Ammon's horn (tissue), 1 donor: ENCODE results near the gene VSIG10L2.

Experiments used
- DNase-seq: peaks from one replicate; pipeline ENCODE4 v3.0.0-alpha.2; 2016; ENCODE audit warnings: low spot score

Gene VSIG10L2

DNA sequence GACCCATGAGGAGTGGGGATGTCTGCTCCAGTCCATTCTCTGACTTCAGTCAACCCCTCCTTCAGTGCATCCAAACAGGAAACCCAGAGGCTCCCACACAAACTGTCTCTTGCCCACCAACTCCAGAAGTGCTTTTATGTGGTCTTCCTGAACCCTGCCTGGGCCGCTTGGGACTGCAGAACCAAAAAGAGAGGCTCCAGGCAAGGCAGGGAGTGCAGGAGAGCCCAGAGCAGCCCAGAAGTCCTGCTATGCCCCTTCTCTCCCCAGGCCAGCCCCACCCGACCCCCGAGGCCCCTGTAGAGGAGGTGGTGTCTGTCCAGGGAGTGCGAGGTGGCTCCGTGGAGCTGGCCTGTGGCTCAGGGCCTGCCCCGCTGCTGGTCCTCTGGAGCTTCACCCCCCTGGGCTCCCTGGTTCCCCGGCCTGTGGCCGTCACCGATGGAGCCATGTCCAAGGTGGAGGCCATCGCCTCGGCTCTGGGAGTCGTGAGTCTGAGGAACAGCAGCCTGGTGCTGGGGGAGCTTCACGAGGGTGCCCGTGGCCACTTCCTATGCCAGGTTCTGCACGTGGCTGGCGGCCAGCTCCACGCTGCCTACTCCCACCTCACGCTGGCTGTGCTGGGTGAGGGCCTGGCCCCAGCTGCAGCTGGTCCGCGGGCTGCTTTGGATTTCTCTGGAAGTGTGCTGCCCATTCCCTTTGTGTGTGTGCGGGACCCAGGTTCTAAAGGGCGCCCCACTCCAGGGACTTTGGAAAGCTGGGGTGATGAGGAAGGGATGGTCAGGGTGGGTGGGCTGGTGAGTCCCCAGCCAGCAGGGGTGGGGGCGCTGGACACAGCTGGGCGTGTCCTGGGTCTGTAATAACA, 1.8 kb downstream of the VSIG10L2 start:
- no peak for DNase-seq

- DNase-seq: no peak
These were observed 2.6 kb downstream of the VSIG10L2 start for GRCh38 chr11:125948278-125949051.

- DNase-seq: no peak
These were observed 3.7 kb downstream of the VSIG10L2 start for GRCh38 chr11:125949271-125950177.

GRCh38 chr11:125950178-125950490, 4.3 kb downstream of the VSIG10L2 start:
- no peak for DNase-seq

DNA sequence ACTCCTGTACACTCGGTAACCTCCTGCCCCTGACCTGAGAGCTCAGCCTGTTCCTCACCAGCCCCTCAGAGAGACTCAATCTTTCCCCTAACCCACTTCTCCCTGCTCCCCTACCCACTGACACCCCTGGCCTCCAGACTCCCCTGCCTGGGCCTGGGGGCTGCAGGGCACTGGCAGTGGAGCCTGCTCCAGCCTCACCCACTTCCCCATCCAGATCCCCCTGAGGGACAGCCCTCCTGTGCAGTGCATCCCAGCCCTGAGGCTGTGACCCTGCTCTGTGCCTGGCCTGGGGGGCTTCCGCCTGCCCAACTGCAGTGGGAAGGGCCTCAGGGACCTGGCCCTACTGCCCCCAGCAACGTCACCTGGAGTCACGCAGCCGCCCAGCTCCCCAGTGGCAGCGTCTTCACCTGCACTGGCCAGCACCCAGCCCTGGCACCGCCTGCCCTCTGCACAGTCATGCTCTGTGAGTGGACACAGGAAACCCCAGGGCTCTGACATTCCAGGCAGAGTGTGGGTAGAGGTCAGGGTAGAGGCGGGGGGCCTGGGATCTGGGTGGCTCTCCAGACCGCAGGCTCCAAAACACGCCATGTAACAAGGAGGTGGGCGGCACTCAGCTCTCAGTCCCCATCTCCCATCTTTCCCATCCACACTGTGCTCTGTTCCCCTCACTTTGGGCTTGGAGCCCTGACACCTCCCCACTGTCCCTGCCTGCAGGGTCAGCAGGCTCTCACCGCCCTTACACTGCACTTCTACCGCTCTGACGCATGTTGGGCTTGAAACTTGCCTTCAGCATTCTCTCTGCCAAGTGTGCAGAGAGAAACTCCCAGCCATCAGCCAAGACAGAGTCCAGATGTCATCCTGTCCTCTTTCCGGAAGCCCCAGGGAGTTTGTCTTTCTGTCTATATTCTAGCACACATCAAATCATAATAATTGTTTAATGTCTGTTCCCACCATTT, 5.1 kb downstream of the VSIG10L2 start:
- no peak for DNase-seq

- DNase-seq: no peak
These were observed 5.9 kb downstream of the VSIG10L2 start for GRCh38 chr11:125951731-125952130.

DNA sequence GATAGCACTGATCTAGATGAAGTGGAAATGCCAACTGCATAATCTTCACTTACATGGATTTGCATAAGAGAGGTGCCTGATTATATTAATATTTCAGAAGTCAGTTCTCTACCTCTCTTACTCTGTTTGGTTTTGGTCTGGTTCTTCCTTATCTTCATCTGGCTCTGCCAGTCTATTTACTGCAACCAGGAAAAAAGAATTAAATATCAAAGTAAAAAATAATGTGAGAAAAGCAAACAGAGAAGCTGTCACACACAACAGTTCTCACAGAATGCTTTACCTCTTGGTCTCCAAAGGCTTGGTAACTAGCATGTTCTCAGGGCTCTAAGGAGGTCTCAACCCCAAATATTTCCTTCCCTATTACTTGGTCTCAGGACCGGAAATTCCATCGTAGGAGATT, 6.7 kb downstream of the VSIG10L2 start:
- no peak for DNase-seq

DNA sequence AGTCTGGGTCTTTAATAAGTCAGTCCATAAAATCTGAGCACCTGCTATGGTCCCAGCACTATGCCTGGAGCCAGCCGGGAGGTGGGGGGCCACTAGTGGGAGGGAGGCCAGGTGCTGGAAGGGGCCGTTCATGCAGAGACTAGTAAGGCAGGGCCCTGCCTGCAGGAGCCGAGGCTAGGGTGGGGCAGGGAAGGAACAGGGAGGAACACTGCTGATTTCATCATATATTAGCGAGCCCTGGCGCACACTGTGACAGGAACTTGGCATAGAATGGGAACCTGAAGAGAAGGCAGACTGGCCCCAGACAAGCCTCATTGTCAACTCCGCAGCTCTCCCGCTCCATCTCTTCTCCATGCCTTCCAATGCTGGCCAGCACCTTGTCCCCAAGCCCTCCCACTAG, 7.1 kb downstream of the VSIG10L2 start:
- DNase-seq: no peak

DNA sequence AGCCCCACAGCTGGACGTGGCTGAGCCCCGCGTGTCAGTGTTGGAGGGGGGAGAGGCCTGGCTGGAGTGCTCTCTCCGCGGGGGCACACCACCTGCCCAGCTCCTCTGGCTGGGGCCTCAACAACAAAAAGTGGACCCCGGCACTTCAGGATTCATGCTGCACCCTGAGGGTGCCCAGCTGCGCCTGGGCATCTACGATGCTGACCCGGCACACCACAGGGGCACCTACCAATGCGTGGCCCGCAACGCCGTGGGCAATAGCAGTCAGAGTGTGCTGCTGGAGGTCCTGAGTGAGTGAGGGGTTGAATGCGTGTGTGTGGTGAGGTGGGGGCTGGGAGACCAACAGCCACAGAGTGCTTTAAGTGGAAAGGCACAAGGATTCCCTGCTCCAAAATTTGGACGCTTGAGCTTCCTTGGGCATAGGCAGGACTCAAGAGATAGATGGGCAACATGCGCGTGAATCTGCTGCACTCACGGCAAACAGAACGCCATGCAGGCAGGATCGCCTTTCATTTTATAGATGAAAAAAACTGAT, 7.6 kb downstream of the VSIG10L2 start:
- DNase-seq: no peak

- no peak for DNase-seq
These were observed 8.5 kb downstream of the VSIG10L2 start for GRCh38 chr11:125954123-125954944.

DNA sequence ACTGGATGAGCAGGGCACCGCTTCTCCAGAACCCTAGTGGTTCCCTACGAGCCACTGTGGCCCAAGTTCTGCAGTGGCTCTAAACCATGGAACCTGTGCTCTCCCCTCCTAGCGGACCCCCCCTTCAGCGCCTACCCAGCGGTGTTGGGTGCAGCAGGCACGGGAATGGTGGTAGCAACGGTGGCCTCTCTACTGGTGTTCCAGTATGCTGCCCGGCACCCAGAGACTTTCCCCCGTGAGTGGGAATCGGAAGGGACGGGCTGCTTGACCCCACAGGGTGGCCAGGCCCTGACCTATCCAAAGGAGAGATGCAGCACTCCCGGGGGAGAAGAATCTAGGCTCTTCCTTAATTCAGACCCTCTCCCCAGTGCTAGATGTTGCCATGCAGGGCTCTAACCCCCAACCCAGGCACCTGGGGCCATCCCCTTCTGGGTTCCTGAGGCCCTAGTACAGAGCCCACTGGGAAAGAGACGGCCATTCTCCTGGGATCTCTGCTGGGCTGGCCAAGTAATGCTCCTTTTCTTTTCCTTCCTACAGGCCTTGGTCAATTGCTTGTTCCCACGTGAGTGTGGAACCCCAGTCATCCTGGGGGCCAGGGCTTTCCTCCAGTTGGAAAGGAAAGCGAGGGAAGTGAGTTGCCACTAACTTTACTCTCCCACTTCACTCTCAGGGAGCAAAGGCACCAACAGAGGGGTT, 9.2 kb downstream of the VSIG10L2 start:
- no peak for DNase-seq

GRCh38 chr11:125955856-125956255, 10.0 kb downstream of the VSIG10L2 start:
- no peak for DNase-seq

DNA sequence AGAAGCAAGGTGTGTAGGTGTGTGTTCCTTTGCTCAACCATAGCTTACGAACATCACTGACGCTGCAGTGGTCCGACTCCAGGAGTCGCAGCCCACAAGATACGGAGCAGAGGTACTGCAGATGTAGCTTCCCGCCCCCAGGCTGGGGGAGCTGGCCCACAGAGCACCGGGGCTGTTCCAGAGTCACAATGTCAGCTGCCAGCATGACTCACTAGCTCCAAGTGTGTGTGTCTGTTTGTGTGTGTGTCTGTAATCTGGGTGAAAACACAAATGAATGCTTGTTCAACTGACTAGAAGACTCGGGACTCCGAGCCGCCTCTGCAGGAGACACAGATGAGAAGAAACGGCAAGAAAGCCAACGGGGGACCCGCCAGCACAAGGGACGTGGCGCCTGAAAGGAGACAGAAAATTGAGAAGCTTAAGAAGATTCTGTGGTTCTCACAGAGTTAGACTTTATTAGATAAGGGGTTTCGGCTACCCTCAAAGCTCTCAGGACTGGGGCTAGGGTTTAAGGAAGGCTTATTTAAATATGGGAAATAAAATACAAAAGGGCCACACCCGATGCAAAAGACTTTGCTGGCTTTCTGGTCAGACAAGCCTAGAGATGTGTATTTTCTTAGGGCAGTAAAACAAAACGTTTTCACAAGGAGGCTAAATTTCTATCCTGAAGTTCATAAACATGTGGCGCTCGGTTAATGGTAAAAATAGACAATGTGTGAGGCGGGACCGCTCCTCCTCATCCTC, 10.7 kb downstream of the VSIG10L2 start:
- DNase-seq: peak; percentile 62

DNA sequence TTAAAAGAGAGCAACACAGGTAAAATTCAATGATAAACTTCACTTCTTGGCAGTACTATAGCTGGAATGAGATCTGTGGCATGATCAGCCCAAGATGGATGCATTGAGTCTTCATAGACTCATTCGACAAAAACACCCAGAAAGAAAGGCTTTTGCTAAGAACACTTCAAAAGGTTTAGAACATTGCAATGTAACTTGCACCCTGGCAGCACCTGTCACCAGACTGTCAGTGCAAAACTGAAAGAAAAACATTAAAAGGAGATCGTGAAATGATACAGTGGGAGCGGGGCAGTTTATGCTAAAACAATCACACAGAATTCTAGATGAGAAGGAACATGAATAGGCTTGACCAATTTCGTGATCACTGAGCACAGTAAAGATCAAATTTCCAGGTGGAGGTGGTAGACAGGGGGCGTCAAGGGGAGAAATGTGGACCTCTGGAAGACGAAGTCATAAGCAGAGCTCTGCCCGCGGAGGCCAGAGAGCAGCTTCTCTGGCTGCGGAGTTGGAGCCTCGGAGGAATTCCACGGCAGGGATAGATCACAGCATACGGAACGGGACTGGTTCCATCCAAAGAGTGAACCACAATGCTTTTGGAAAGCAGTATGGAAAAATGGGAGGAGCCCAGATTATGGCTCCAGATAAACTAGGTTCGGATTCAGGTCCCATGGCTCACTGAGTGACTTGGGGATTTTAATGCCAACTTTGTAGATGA, 11.9 kb downstream of the VSIG10L2 start:
- no peak for DNase-seq

- DNase-seq: no peak
These were observed 13.1 kb downstream of the VSIG10L2 start for GRCh38 chr11:125958872-125959400.

DNA sequence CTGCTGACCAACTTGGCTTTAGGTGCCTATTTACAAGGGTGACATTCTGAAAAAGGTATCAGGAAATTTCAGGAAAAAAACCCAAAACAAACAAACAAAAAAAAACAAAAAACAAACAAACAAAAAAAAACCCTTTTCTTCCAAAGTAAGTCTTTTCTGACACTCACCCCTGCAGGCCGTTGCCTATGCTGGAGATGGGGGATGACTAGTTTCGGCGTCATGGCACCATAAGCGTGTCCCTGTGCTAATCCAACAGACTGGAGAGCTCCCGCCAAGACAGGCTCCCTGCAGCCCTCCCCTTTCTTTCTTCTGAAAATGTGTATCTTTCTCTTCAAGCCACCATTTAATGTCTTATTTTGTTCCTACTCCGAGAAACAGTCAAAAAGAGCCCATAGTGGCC, 13.7 kb downstream of the VSIG10L2 start:
- no peak for DNase-seq

GRCh38 chr11:125959931-125960330, 14.1 kb downstream of the VSIG10L2 start:
- no peak for DNase-seq

GRCh38 chr11:125960771-125961170, 14.9 kb downstream of the VSIG10L2 start:
- DNase-seq: no peak
